GM18951 (cell line): ENCODE results near the gene PPP1R17.

Experiments
- POLR2A ChIP-seq: IDR thresholded peaks from 4 replicates; pipeline ENCODE4 v1.6.1; 2011; ENCODE audit warnings: mild to moderate bottlenecking; ENCODE audit not compliant: insufficient read length, insufficient read depth; ENCODE audit errors: extremely low read depth
- in situ Hi-C: fragments of 300-500 bp; cut with MboI; formaldehyde crosslinking; loops from one replicate; pipeline ENCODE4 v1.12.0; 2022; ENCODE audit warnings: low sequenced_read_pairs, mixed read lengths, inconsistent platforms; ENCODE audit not compliant: unreplicated experiment

The PPP1R17 gene

DNA sequence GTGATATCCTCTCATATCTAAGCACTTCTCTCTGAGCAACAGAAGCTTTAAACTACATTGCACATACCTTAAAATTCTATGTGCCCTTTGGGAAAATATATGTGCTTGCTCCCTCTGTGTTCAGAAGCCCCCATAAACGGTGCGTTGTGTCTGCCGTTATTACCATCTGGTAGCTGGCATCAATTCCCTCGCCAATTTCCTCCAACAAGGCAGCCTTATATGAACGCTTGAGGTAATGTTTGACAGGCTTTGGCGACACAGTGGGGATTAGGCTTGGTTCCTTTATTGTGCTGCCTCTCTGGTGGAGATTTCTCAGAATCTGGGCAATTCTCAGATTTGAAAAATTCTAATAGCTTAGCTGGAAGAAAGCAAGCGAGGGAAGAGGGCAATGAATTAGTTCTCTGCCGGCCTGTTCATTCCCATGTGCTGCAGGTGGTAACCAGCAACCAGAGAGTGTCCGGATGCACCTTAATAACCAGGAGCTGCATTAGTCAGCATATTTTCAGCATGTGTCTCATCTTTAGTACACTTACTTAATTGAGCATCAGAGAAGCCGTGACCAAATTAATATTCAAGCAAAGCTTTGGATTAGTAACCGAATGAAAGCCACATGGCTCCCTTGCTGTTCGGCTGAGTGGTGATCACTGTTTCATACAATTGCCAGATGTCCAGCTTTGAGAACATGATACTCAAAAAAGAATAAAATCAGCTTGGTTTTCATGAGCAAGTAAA is 7.3 kb upstream of the PPP1R17 start:
- in situ Hi-C loops, result no loop called here
- TF ChIP-seq POLR2A, result no peak

DNA sequence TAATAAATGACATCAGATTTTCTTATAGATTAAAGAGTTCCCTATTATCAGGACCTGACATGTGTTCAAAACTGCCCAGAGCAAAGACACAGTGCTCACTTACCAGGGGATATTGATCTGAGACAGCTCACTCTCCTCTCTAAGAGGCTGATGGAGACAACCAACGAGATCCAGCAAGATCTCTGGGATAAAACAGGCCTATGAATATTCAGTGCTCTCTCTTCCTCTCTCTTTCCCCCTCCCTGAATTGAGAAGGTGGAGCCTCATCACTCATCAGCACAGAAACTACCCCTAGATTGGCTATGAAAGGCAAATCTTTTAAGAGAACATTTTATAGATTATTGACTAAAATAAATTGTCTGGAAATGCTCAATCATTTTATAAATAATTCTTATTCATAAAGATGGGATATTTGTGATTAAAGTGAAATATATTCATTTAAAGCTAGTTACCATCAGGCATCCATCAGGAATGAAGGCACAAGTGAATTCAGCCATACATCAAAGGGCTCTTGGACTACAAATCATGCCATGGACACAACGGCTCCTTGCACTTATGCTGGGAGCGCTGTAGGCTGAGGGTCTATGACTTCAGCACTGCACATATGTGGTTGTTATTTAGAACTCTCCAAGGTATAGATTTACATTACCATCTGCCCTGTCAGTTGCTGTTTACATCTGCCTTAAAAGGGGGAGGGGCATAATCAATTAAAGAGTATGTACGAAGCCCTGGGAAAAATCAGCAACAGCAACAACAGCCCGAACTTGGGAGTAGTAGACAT is 3.4 kb upstream of the PPP1R17 start:
- in situ Hi-C loops, result no loop called here
- no peak for TF ChIP-seq POLR2A

DNA sequence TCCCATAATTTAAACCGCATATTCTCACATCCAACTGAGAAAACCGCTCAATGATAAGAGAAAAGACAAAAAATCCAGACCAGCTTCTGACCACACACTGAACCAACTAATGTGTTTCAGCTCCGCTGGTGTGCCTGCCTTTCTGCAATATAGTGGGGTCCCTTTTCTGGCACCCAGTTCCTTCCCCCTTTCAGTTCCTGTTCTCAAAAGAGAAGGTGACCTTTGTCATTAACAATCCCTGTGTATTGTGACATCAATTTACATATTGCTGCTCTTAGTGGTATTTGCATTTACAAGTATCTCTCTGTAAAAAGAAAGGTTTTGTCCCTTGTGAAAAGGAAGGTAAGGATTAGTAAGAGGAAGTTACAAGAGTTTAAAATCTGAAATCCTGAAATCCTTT is 1.4 kb downstream of the PPP1R17 start:
- in situ Hi-C loops, result no loop called here
- TF ChIP-seq POLR2A, result no peak

DNA sequence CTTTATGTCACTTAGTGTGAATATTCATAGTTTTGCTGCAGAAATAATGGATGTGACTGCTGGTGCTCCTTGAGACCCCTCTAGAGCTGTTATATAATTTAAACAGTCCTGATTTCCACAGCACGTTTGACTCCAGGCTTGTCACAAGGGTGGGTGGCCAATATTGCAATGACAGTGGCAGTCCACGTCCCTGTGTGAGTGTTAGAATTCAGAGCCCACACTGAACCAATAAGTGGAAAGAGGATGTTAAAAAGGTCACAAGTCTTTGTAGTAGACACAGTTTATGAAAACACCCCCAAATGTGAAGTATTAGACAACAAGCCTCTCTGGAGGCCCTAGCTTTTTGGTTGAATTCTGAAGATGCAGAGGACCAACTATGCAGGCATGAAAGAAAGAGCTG is 2.0 kb downstream of the PPP1R17 start:
- in situ Hi-C loops, result no loop called here
- TF ChIP-seq POLR2A, result no peak

DNA sequence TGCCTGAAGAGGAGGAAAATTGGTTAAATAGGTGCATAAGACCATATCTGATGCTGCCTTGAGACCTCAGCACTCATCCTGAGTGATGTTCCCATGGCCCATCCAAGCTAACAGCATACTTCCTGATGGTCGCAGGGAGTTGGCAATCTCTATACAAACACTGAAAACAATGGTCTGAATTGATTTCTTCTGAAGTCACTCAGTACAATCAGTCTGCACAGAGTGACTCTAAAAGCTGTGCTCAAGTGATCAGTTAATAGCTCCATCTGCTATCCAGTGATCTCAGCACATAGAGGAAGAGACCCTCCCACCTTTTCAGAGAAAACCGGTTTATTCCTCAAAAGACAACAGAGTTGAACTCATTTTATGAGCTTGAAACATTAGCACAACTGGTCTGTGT is 3.9 kb downstream of the PPP1R17 start:
- in situ Hi-C loops, result no loop called here
- TF ChIP-seq POLR2A, result no peak

DNA sequence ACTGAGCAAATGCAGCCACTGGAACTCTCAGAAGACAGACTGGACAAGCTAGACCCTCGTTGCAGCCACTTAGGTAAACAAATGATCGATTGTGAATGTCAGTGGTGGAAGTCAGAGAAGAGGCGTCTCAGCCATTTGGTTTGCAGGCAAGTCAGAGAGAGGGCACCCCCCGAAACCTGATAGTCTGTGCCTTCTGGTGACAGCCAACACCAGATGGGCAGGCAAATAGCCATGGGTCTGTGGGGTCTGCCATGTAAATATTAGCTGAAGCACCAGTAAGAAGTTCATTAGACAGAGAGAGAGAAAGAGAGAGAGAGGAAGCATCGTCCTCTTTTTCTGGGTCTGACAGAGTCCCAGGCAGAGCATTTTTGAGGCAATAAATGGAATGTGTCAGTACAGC is 5.4 kb downstream of the PPP1R17 start:
- in situ Hi-C loops, result no loop called here
- no peak for TF ChIP-seq POLR2A

DNA sequence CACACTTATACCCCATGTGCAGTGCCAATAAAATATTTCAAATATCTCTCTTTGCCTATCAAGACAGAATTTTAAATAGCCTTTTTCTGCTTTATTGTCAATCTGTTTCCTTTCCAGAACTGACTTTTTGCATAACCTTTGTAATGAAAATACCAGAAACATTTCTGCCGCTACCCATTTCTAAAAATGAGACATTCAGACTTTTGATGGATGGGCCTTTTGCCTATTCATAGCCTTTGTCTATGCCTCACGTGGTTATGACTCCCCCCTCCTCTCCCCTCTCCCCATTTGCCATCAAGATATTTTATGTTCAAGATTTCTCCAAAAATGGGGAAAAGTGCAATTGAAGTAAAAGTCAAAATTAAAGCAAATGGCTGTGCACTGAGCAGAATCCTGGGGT is 5.9 kb downstream of the PPP1R17 start:
- TF ChIP-seq POLR2A, result no peak
- in situ Hi-C loops, result no loop called here

DNA sequence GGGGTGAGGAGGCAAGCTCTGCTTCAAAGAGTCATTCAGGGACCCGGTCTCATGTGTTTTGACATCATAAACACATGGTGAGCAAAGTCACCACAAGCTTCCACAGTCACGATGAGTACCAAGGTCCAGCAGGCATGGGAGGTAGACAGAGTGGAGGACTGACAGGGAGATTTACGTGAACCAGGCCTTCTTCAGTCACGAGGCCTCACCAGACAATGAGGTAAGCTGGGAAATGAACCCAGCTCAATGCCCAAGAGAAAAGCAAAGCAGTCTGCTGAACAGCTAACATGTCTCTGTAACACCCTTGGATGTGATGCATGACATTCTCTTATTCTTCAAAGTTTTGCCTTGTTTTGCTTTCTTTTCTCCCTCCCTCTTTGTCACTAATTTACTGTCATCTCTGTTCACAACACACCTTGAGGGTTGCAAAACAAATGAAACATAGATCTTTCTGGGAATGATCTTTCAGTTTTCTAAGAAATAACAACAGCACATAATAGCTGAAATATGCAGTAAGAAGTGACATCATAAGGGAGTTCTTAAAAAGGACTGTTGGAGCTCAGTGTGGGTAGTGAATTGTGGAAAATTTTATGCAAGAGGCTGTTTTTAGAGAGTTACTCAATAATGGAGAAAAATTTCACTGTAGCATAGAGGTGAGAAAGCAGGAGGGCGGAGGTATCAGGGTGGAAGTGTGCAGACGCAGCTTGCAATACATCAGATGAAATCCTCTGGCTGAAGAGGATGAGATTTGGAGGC is 9.0 kb downstream of the PPP1R17 start:
- TF ChIP-seq POLR2A, result no peak
- in situ Hi-C loops, result no loop called here

DNA sequence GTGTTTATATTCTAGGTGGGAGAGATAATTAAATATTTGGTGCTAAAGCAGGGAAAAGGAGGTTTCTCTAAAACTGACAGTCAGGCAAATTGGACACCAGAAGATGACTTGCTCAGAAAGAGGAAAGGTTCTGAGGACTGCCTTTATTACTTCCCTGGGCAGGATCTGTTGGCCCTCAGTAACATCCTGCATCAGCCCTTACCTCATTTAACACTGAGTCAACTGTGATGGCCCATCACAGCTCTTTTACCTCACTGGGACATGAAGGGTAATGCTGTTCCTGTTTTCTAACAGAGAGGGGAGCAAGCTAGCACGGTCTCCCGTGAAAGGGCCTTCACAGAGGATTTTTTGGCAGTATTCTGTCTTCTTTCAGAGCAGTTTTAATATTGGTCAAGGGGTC is 12.0 kb downstream of the PPP1R17 start:
- no peak for TF ChIP-seq POLR2A
- in situ Hi-C loops, result no loop called here

DNA sequence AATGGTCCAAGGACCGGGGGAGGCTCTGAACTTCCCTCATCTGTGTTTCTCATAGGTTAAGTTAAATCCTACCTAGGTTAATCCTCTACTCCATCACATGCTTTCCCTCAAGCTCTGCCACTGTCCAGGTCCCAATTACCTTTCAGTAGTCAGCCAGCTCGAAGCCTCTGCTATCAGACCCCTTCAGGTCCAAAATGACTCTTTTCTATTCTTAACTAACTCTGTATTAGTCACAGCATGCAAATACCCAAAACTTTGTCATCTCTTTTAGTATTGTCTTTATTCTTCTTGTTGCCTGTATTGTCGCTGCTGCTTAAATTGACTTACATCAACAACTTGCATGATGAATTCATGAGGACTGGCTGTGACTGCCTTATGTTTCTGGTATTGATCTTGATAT is 15.3 kb downstream of the PPP1R17 start:
- in situ Hi-C loops, result no loop called here
- TF ChIP-seq POLR2A, result no peak

DNA sequence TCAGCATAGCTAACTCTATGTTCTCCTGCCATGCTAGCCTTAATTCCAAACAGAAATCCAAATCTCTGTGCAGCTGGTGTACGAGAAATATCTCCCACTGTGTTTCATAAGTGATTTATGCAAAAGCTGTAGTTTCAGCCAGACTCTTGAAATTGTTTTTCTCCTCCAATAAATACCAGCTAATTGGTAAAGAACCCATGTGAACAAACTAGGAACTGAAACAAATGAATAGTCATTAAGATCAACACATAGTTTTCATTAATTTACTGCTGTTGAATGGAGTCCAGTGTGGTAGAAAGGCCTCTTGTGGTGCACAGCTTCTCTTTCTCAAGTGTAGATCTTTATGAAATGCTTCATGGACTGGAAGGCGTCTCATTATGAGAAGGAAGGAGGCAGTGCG is 18.4 kb downstream of the PPP1R17 start:
- in situ Hi-C loops, result no loop called here
- no peak for TF ChIP-seq POLR2A

DNA sequence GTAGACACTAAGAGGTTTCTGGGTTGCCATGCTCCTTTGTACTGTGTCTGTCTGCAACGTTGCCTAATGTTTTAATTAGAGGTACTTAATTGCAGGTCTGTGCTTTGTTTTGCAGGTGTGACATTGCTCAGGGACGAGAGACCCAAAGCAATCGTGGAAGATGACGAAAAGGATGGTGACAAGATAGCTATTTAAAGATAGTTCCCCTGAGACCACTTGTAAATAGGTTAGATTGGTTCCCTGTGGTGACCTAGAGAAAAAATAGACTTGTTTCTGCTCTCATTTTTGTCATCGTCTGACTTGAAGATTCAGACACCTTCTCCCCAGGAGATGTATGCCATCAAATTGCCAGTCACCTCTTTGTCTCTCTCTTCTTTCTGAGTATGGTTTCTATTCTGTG is 20.1 kb downstream of the PPP1R17 start:
- TF ChIP-seq POLR2A, result no peak
- in situ Hi-C loops, result no loop called here

DNA sequence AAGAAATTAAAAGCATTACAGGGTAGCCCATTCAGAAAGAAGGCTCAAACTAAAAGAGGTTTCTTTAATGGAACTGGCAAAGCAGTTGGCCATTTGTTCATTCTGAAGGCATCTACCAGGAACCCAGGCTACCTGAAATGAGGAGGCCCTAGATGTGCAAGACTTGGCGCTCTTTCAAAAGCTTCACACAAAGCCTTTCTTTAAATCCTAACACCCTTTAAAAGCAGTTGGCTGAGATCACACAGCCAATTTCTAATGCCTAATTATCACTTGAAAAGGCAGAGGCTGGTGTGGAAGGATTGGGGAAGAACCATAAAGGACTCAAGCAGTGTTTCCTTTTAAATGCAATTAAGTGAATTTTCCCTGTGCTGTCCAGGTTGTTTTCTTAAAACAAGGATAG is 23.2 kb downstream of the PPP1R17 start:
- TF ChIP-seq POLR2A, result no peak

More for the DNA sequence above, 23.2 kb downstream of the PPP1R17 start:
- in situ Hi-C loops, result no loop called here
